Measurements from ENCODE around the gene PCAT6.

The PCAT6 gene

DNA sequence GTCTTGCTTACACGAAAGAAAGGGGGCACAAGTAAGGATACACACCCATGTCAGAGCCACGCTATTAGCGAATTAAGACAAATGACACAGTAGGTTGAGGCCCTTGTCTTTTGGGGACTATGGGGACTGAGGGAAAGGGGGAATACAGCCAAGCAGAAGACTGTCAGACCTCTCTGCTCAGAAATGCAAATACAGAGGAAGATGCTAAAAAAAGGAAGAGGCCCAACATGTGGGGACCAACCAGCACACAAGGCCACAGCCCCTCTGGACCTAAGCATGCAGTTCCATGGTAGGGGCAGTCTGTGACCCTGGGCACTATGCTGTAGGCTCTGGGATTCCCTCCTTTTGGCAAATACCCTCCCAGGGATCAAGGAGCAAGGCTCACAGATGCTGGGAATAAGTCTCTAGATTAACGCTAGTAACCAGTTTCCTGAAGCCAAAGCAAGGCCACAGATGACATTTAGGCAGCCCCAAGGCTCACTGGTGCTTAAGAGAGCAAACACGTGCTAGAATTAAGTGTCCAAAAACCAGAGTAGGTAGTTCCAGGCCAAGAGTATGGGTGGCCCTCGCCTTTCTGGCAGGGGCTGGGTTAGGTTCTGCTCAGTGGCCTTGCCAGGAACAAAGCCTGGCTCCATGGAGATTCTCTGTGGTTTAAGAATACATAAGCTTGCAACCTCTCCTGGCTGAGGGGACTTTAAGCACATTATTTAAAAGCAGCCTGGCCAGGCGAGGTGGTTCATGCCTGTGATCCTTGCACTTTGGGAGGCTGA is 40.0 kb downstream of the PCAT6 start:
- no peak for DNase-seq (ENCODE audit: low spot score)

DNA sequence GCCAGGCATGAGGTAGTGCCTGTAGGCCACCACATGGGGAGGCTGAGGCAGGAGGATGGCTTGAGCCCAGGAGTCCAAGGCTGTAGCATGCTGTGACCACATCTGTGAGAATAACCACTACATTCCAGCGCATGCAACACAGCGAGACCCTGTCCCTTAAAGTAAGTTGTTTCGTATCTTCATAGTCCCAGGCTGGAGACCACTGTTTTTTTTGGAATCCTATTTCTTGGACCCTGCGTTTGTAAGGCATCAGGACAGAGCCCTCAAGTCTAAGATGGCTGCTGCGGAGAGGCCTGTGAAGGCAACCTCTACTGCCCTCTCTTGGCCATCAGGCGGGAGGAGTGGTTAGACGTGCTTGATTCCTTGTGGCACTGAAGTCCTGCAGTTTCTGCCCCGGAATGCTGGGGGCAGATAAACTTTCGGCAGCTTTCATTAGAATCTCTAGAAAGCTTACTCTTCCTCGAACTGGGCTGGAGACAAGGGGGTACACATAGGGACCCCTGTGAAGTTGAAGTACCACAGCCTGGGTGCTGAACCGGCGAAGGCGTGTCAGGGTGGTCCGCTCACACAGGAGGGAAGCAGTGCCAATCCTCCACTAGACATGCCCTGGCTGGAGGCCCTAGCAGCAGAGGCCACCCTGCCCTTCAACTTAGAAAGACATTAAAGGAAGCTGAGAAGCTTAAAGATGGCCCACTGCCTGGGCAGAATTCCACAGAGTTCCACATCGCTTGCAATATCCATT is 41.6 kb downstream of the PCAT6 start:
- peak; percentile 79 for DNase-seq (ENCODE audit: low spot score)

DNA sequence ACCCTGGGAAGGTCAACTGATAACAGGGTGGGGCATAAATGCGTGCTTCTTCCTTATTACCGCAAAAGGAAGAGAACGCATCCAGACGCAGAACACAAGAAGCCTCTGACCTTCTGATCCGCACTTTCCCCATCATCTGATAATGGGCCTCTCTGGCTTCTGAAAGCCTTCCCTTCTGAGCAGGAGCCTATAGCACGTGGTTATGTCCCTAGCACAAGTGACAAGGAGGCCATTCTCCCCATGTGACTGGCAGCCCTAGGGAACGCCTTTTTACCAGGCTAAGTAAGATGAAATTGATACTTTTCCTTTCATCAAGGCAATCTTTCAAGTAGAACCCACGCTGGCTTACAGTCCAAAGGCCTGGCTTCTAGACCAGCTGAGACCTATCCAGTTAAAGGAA is 44.0 kb downstream of the PCAT6 start:
- DNase-seq (ENCODE audit: low spot score): no peak

DNA sequence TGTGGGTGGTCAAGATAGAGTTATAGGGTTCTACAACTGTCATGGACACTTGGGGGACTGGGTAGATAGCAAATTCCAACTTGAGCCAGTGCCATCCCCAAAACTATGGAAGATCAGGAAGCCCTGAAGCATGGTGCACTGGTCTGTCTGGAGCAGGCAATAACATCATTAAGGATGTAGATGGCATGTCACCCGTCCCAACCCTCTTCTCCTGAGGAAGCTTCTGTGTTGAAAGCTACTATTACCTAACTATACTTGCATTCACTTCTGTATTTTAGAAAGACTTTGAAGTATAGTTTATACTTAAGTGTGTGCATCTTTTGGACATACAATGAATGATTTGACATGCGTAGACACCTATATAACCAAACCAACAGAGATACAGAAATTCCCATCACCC is 45.3 kb downstream of the PCAT6 start:
- DNase-seq (ENCODE audit: low spot score): no peak

DNA sequence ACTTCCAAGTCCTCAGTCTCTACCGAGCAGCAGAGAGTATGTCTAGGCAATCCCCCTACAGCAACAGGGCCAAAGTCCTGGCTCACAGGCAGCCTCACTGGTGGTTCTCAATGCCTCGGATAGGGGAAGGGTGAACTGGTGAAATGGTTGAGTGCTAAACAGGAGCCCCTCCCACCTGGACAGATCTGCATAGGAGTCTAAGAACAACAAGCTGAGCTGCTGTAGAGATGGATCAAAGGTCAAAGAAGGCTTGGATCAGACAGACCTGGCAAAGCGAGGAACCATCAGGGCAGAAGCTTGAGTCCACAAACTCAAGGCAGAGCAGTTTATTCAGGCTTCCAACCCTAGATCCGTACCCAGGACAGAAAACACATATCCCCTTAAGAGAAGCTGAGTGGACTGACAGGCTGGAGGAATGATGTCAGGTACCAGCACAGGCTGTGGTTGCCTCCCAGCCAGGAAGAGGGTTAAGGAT is 46.4 kb downstream of the PCAT6 start:
- DNase-seq (ENCODE audit: low spot score): no peak

DNA sequence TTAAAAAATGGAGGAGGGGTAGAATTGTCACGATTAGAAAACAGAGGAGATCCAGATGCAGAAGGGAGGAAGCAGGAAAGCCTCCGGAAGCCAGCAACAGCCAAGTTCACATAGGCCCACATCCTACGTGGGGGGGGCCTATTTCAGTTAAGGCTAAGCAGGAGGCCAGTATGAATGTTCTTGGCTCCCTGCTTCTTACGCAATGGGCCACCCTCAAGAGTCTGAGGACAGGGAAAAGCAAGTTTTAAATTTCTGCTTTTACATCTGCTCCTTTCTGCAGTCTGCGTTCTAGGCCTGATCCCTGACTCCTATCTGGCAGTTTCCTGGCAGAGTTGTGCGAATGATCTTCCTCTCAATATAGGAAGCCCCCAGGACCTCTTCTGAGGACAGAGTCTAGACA is 47.6 kb downstream of the PCAT6 start:
- DNase-seq (ENCODE audit: low spot score): no peak

DNA sequence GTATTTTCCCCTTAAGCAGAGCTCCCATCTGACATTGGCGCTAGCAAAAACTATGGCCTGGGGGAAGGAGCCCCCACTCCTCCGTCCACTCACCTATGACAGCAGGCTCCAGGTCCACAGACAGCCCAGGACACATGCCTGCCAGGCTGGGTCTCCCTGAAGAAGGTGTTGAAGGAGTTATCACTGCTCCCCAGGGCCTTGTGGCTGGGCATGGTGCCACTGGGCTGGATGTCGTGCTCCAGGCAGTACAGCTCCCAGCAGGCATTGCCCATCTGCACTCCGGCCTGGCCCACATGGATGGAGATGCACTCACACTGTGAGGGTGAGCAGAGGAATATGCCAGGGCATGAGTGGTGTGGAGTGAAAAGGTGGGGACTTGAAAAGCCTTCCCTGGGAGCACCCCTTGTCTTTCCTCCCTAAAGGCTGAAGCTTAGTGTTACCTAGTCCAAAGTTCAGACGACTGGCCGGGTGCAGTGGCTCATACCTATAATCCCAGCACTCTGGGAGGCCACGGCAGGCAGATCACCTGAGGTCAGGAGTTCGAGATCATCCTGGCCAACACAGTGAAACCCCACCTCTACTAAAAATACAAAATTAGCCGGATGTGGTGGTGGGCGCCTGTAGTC is 48.1 kb downstream of the PCAT6 start:
- DNase-seq (ENCODE audit: low spot score): no peak

DNA sequence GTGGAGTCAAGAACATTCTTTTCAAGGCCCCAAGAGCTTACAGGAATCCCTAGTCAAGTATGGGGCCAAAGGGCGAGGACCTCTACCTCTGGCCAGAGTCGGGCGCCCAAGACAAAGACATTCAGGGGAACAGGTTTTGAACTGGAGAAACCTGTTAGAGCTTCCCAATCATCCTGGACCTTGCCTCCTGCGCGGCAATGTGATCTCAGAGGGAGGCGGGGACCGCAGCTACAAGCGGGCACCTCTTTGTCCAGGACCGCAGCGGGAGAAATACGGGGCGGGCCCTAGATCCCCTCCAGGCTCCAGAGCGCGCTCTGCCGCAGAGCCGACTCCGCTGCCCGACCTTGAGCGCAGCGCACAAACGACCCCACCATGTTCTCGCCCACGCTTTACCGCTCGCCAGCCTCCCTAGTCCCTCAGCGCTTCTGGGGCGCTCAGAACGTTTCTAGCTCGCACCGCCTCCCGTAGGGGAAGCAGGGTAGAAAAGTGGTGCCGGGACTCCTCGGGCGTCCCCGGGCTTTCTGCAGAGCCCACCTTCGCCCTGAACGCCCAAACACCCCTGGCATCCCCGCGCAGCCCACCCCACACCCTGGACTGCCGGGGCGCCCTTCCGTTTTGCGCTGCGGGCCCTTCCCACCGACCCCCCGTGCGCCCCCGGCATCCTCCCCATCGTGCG is 50.1 kb downstream of the PCAT6 start:
- peak; percentile 55 for DNase-seq (ENCODE audit: low spot score)

Data from D341Med (cell line).